Right lobe of liver (tissue), 4 donors: ENCODE results near the gene SPDYE1.

Experiments used
- POLR2A ChIP-seq: fragments of 450-650 bp; IDR thresholded peaks from one replicate; pipeline ENCODE4 v1.6.1; 2017; ENCODE audit warnings: antibody characterized with exemption, mild to moderate bottlenecking
- TF ChIP-seq, protein P1 (sequence below), 4 donors: fragments of 200-600 bp in 3 of 4; fragments of 450-650 bp in 1 of 4; IDR thresholded peaks; one replicate each; pipeline versions ENCODE4 v1.5.1 to v1.8.0; 2016 to 2022; ENCODE audit warnings: antibody characterized with exemption in 4 of 4, mild to moderate bottlenecking in 2 of 4
- donor health status: DM: no; HTN: no; CAD: no.
- donor health status: DM: no; HTN: no; CAD: no.
- donor health status: DM: no; HTN: yes; CAD: no.

DNA sequence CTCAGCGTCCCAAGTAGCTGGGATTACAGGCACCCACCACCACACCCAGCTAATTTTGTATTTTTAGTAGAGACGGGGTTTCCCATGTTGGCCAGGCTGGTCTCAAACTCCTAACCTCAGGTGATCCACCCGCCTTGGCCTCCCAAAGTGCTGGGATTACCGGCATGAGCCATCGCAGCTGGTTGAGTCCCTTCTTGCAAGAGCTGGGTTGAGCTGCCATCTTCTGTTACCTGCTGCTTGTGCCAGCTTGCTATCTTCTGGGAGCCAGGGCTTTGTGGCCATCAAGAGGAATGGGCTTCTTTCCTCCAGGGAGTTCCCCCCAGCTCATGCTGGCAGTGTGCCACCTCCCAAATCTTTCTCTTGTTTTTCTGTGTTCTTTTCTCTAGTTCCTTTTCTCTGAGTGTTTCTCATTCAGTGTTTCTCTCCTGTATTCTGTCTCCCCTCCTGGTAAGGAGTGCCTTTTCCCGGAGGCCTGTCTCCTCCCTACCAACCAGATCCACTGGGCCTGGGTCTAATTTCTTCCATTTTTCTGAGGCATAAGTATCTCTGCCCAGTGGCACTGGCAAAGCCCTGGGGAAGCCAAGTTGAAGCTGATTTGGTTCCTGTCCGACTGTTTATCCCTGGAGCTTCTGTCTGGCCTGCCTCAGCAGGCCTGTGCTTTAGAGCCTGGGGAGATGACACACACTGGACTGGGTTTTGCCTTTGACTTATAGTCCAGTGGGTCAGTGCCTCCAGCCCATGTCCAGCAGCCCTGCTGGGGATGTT is 50.5 kb downstream of the SPDYE1 start:
- TF ChIP-seq, protein P1, sequence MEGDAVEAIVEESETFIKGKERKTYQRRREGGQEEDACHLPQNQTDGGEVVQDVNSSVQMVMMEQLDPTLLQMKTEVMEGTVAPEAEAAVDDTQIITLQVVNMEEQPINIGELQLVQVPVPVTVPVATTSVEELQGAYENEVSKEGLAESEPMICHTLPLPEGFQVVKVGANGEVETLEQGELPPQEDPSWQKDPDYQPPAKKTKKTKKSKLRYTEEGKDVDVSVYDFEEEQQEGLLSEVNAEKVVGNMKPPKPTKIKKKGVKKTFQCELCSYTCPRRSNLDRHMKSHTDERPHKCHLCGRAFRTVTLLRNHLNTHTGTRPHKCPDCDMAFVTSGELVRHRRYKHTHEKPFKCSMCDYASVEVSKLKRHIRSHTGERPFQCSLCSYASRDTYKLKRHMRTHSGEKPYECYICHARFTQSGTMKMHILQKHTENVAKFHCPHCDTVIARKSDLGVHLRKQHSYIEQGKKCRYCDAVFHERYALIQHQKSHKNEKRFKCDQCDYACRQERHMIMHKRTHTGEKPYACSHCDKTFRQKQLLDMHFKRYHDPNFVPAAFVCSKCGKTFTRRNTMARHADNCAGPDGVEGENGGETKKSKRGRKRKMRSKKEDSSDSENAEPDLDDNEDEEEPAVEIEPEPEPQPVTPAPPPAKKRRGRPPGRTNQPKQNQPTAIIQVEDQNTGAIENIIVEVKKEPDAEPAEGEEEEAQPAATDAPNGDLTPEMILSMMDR (IDR thresholded peaks at IDR 0.05), result no peak
- no peak for TF ChIP-seq POLR2A
